H1 (cell line): Measurements from ENCODE around the gene CLCN3. TPM values are rescaled to one million over a fixed set of nuclear protein-coding genes. Genes with fewer than 3 reads are reported as not detected.

Experiments used
- CBX5 ChIP-seq: fragments of 300-800, 300-1000 bp; sonication (generic); IDR thresholded peaks from 2 replicates; pipeline ENCODE4 v1.7.1; 2016; ENCODE audit warnings: antibody characterized with exemption, low read length, low read depth
- EZH2 ChIP-seq: fragments of 200-600 bp; sonication (generic); IDR thresholded peaks from 2 replicates; pipeline ENCODE4 v1.7.1; 2012; ENCODE audit warnings: low read depth, mild to moderate bottlenecking, moderate library complexity, low read length, inconsistent platforms; ENCODE audit not compliant: severe bottlenecking
- GABPA ChIP-seq: IDR thresholded peaks from 2 replicates; pipeline ENCODE4 v1.6.1; 2011; ENCODE audit warnings: mild to moderate bottlenecking, low read length, moderate library complexity, borderline replicate concordance; ENCODE audit not compliant: insufficient read depth
- polyA plus RNA-seq, 7 experiments: library from polyadenylated mRNA; depleted of rRNA in 3 of 7; stranded (reverse) in 5 of 7; unstranded in 2 of 7; fragments of >200 nt in 5 of 7; fragments of 200-250 nt in 2 of 7; gene quantifications; 1 replicate in 5 of 7; 2 replicates in 1 of 7; 4 replicates in 1 of 7; pipeline versions ENCODE4 v1.2.1 to v1.2.3, GENCODE V29; 2011 to 2013; ENCODE audit warnings: missing spikeins in 2 of 7, mixed read lengths in 2 of 7
- total RNA-seq: library from RNA; stranded (reverse); fragmentation: NEBNext Ultra II Directional; extraction: Animal tissue kit (Norgen Biotek cat#: 25700); gene quantifications from 2 replicates; pipeline ENCODE4 v1.2.1, GENCODE V29; 2021
- TF ChIP-seq, protein P1 (sequence below): IDR thresholded peaks from 2 replicates; pipeline ENCODE4 v1.6.1; 2011; ENCODE audit warnings: low read depth, mild to moderate bottlenecking, low read length; ENCODE audit not compliant: insufficient read depth

Gene CLCN3
- total and polyA plus RNA-seq, 2 of the 8 experiments (the other 6 are each of a cell fraction or from before 2014, with no cell fraction given) = 8.8 to 32.8 TPM

DNA sequence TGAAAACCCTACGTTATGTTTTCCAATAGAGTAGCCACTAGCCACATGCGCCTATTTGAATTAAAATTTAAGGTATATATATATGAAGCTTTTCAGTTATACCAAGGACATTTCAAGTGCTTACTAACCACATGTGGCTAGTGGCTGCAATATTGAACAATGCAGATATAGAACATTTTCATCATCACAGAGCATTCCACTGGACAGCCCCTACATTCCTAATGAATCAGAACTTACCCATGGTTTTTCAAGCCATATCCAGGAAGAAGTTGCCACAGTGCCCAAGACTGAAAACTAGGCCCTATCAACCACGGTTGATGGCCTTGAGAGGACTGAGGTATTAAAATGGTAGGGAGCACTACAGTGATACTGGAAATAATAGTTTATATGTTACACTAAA lies 37.7 kb upstream of the CLCN3 start (continued):
- TF ChIP-seq, protein P1, sequence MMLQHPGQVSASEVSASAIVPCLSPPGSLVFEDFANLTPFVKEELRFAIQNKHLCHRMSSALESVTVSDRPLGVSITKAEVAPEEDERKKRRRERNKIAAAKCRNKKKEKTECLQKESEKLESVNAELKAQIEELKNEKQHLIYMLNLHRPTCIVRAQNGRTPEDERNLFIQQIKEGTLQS = no peak
- TF ChIP-seq CBX5 (no peak), EZH2 (no peak), GABPA (no peak)
